Measurements from ENCODE around the gene GMNC.

The GMNC gene

DNA sequence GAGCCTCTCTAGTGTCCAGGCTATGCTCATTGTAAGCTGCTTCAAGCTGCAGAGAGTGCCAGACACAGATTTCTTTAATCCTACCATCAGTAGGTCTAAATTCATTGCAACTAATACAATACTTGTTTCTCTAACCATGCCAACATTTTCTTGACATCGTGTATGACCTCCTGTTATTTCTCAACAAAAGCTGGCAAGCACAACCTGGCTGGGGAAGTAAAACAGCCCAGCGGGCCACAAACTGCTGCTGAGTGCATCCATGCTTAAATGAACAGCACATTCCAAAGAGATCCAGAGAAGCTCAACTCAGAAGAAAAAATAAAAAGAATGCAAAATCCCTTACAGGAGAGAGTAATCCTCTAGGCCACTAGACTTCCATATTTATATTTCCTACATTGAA, 36.5 kb downstream of the GMNC start:
- no peak for DNase-seq (ENCODE audit: low read depth)
- H3K4me3 ChIP-seq (ENCODE audit: low read depth, low read length) = no peak overlapping the region
- TF ChIP-seq, protein P1, sequence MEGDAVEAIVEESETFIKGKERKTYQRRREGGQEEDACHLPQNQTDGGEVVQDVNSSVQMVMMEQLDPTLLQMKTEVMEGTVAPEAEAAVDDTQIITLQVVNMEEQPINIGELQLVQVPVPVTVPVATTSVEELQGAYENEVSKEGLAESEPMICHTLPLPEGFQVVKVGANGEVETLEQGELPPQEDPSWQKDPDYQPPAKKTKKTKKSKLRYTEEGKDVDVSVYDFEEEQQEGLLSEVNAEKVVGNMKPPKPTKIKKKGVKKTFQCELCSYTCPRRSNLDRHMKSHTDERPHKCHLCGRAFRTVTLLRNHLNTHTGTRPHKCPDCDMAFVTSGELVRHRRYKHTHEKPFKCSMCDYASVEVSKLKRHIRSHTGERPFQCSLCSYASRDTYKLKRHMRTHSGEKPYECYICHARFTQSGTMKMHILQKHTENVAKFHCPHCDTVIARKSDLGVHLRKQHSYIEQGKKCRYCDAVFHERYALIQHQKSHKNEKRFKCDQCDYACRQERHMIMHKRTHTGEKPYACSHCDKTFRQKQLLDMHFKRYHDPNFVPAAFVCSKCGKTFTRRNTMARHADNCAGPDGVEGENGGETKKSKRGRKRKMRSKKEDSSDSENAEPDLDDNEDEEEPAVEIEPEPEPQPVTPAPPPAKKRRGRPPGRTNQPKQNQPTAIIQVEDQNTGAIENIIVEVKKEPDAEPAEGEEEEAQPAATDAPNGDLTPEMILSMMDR (IDR thresholded peaks at IDR 0.05; ENCODE audit: low read depth, low read length, missing control alignments) = no peak

DNA sequence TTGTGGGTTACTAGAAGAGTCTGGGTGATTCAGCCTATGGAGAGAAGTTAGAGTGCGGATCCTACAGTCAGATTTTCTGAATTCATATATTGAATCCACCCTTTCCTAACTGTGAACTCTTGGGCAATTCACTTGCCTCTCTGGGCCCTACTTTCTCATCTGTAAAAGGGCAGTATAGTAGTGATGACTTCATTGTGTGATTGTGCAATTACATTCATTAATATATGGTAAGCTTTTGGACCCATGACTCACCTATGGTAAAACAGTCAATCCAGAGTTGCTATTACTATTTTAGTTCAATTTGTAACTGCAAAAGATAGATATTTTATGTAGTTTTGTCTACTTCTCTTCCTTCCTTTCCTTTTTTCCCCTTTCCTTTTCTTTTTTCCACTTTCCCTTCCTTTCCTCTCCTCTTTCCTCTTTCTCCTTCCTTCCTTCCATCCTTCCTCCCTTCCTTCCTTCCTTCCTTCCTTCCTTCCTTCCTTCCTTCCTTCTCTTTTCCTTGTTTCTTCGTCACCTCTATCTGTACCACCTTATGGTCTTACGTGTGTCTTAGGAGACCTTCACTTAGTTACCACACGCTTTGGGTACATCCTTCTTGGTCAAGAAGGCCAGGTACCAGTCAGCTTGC, 37.0 kb downstream of the GMNC start:
- DNase-seq (ENCODE audit: low read depth) = no peak
- no peak overlapping the region for H3K4me3 ChIP-seq (ENCODE audit: low read depth, low read length)
- TF ChIP-seq, protein P1 (IDR thresholded peaks at IDR 0.05; ENCODE audit: low read depth, low read length, missing control alignments) = no peak

- peak; percentile 21 for DNase-seq (ENCODE audit: low read depth)
- TF ChIP-seq, protein P1 (IDR thresholded peaks at IDR 0.05; ENCODE audit: low read depth, low read length, missing control alignments) = peak; percentile 62
- no peak overlapping the region for H3K4me3 ChIP-seq (ENCODE audit: low read depth, low read length)
Measured at GRCh38 chr3:190811775-190812480, 50.6 kb downstream of the GMNC start.

DNA sequence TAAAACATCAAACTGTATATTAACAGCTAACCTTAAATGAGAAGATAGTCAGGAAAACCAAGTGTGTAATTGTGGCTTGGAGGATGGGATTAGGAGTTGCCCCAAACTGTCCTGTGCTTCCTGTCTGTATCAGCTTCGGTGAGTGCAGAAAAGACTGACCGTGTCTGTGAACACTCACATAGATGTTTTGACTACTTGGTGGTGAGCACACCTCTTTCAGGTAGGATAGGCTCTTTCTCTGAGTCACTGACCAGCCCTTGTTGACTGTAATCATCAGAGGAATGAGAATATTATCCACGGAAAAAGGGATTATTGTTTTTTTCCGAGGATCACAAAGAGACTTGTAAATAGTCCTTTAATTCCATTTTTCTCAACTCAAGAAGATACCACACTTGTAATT, 51.5 kb downstream of the GMNC start:
- TF ChIP-seq, protein P1 (IDR thresholded peaks at IDR 0.05; ENCODE audit: low read depth, low read length, missing control alignments) = no peak
- no peak for DNase-seq (ENCODE audit: low read depth)
- no peak overlapping the region for H3K4me3 ChIP-seq (ENCODE audit: low read depth, low read length)

DNA sequence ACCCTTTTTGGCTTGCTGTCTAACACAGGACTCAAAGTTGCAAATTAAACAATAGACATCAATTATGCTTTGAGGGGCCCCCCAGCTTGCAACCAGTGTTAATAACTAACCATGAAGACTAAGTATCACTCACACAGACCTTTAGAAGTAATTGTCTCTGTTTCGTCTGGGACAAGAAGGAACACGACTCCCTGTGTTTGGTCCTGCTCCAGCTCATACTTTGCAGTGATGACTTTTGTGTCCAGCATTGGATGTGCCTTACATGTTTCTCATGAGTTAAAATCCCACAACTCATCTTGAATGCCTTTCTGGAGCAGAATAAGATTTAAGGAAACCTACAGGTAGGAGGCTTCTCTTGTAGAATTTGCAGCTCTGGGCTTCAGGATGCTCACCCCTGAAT, 53.1 kb downstream of the GMNC start:
- TF ChIP-seq, protein P1 (IDR thresholded peaks at IDR 0.05; ENCODE audit: low read depth, low read length, missing control alignments) = no peak
- DNase-seq (ENCODE audit: low read depth) = no peak
- no peak overlapping the region for H3K4me3 ChIP-seq (ENCODE audit: low read depth, low read length)

DNA sequence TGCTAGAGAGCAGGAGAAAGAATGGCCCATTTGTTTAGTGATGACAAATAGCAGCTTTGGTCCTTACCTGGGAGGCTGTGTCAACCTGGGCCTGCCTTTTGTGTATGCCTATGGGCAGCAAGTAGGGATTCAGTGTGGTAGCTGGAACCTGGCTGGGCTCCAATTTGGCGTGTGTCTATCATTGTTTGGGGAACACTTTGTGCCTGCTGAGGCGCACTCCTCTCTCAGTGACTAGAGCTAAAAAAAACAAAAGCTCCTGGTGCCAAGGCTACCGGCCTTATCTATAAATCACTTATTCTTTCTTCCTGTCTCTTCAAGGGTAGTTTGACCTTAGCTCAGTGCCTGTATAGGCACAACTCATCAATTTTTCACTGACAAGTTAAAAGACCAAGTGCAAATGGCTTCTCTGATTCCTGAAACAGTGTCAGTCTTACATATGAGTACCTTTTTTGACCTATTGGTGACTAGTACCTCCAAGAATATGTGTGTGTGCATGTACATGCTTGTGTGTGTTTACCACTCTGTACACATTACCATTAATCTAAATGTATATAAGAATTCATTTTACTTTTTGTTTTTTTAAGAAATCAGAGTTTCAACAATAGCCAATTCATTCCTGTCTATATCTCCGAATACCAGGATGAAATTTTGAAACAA, 54.6 kb downstream of the GMNC start:
- TF ChIP-seq, protein P1 (IDR thresholded peaks at IDR 0.05; ENCODE audit: low read depth, low read length, missing control alignments) = no peak
- DNase-seq (ENCODE audit: low read depth) = no peak
- H3K4me3 ChIP-seq (ENCODE audit: low read depth, low read length) = no peak overlapping the region

Data from GM12864 (cell line).